Measurements from ENCODE around the gene METTL16. TPM values are rescaled to one million over a fixed set of nuclear protein-coding genes. Genes with fewer than 3 reads are reported as not detected.

Gene METTL16
- total RNA-seq, 2 experiments from 2014 or later = 55.7 to 58.0 TPM

GRCh38 chr17:2421315-2422147 lies 90.2 kb downstream of the METTL16 start:
- Mint-ChIP-seq H3K36me3 (ENCODE audit: low read depth) (peaks cover 72% of the 10 kb centered on the region), H3K9me3 (no peaks in the 10 kb centered on the region), H3K27ac (no peak overlapping the region), H3K4me1 (ENCODE audit: low read depth) (no peaks in the 10 kb centered on the region), H3K27me3 (no peaks in the 10 kb centered on the region), H3K4me3 (no peak overlapping the region)
- ChIA-PET POLR2A (no interaction called here), CTCF (no interaction called here)
- no peak for TF ChIP-seq CTCF (IDR thresholded peaks at IDR 0.05)
- Histone ChIP-seq H3K4me1 (ENCODE audit: insufficient read depth, low read length) (no peaks in the 10 kb centered on the region), H3K27me3 (ENCODE audit: control insufficient read depth in 1 of 2, insufficient read depth in 2 of 2, low read length in 2 of 2) (no peaks in the 10 kb centered on the region), H3K9me3 (ENCODE audit: control insufficient read depth in 1 of 2, insufficient read depth in 1 of 2, low read length in 2 of 2) (no peaks in the 10 kb centered on the region), H3K4me3 (ENCODE audit: low read length) (no peak overlapping the region), H3K36me3 (ENCODE audit: insufficient read depth, low read length) (peaks cover 38% of the 10 kb centered on the region), H3K27ac (ENCODE audit: low read depth in 1 of 2, low read length in 2 of 2) (no peak overlapping the region)
- DNase-seq (no peak), ATAC-seq (ENCODE audit: poor library complexity) (no peak)
- intact Hi-C loops (cut with DNase I, micrococcal nuclease) = no loop called here

GRCh38 chr17:2420176-2420575 lies 91.5 kb downstream of the METTL16 start:
- no peak overlapping the region for H3K27ac Mint-ChIP-seq
- H3K36me3 Mint-ChIP-seq (ENCODE audit: low read depth) = peaks cover 70% of the 10 kb centered on the region
- no peak for ATAC-seq (ENCODE audit: poor library complexity)
- no peak overlapping the region for H3K4me3 ChIP-seq (ENCODE audit: low read length)
- ChIA-PET CTCF (no interaction called here), POLR2A (no interaction called here)
- no peak overlapping the region for H3K27ac ChIP-seq (ENCODE audit: low read depth in 1 of 2, low read length in 2 of 2)
- no peaks in the 10 kb centered on the region for H3K4me1 ChIP-seq (ENCODE audit: insufficient read depth, low read length)
- no peaks in the 10 kb centered on the region for H3K9me3 ChIP-seq (ENCODE audit: control insufficient read depth in 1 of 2, insufficient read depth in 1 of 2, low read length in 2 of 2)
- H3K4me3 Mint-ChIP-seq = no peak overlapping the region
- H3K4me1 Mint-ChIP-seq (ENCODE audit: low read depth) = no peaks in the 10 kb centered on the region
- intact Hi-C loops (cut with DNase I, micrococcal nuclease) = no loop called here
- no peak for DNase-seq
- no peaks in the 10 kb centered on the region for H3K27me3 Mint-ChIP-seq
- peaks cover 36% of the 10 kb centered on the region for H3K36me3 ChIP-seq (ENCODE audit: insufficient read depth, low read length)
- H3K27me3 ChIP-seq (ENCODE audit: control insufficient read depth in 1 of 2, insufficient read depth in 2 of 2, low read length in 2 of 2) = no peaks in the 10 kb centered on the region
- no peaks in the 10 kb centered on the region for H3K9me3 Mint-ChIP-seq
- TF ChIP-seq CTCF (IDR thresholded peaks at IDR 0.05) = no peak

GRCh38 chr17:2419486-2419885 lies 92.2 kb downstream of the METTL16 start:
- DNase-seq (no peak), ATAC-seq (ENCODE audit: poor library complexity) (no peak)
- no peak overlapping the region for H3K27ac ChIP-seq (ENCODE audit: low read depth in 1 of 2, low read length in 2 of 2)
- H3K9me3 ChIP-seq (ENCODE audit: control insufficient read depth in 1 of 2, insufficient read depth in 1 of 2, low read length in 2 of 2) = no peaks in the 10 kb centered on the region
- H3K4me3 Mint-ChIP-seq = no peak overlapping the region
- H3K27ac Mint-ChIP-seq = no peak overlapping the region
- TF ChIP-seq CTCF (IDR thresholded peaks at IDR 0.05) = no peak
- H3K4me1 ChIP-seq (ENCODE audit: insufficient read depth, low read length) = no peaks in the 10 kb centered on the region
- CTCF ChIA-PET = interaction anchor here (7.7 kb wide), 1 partner anchor 37 kb away, joined by 204 read pairs; no protein-coding TSS in a partner anchor
- peaks cover 66% of the 10 kb centered on the region for H3K36me3 Mint-ChIP-seq (ENCODE audit: low read depth)
- peaks cover 40% of the 10 kb centered on the region for H3K36me3 ChIP-seq (ENCODE audit: insufficient read depth, low read length)
- H3K4me3 ChIP-seq (ENCODE audit: low read length) = no peak overlapping the region
- H3K9me3 Mint-ChIP-seq = no peaks in the 10 kb centered on the region
- no peaks in the 10 kb centered on the region for H3K27me3 Mint-ChIP-seq
- H3K4me1 Mint-ChIP-seq (ENCODE audit: low read depth) = no peaks in the 10 kb centered on the region
- no peaks in the 10 kb centered on the region for H3K27me3 ChIP-seq (ENCODE audit: control insufficient read depth in 1 of 2, insufficient read depth in 2 of 2, low read length in 2 of 2)
- POLR2A ChIA-PET = interaction anchor here (1.2 to 2.6 kb wide), 3 partner anchors 26 to 37 kb away, joined by 3 to 9 read pairs (median 4); no protein-coding TSS in a partner anchor
- intact Hi-C loops (cut with DNase I, micrococcal nuclease) = no loop called here
